GM23338 (cell line): ENCODE results near the gene KRTAP5-2. TPM values are rescaled to one million over a fixed set of nuclear protein-coding genes. Genes with fewer than 3 reads are reported as not detected.

ENCODE experiments used
- ATAC-seq: fragments of 200-7000 bp; cut with Tn5 transposase; 3 replicates; pipeline ENCODE4 v1.9.1; 2020
- DNase-seq: peaks from one replicate; pipeline ENCODE4 v3.0.0-alpha.2; 2015; ENCODE audit warnings: low spot score
- H2AFZ ChIP-seq: fragments of 200-600 bp; sonication (generic); 2 replicates; pipeline ENCODE4 v1.8.0; 2016; ENCODE audit warnings: antibody characterized with exemption, mild to moderate bottlenecking, moderate library complexity
- H3F3A ChIP-seq: fragments of 200-600 bp; sonication (generic); replicated peaks from 2 replicates; pipeline ENCODE4 v1.8.0; 2017; ENCODE audit warnings: antibody characterized with exemption, mixed run types, low read depth
- H3K27ac ChIP-seq: fragments of 200-600 bp; sonication (generic); 2 replicates; pipeline ENCODE4 v1.6.1; 2016; ENCODE audit warnings: low read depth
- H3K27me3 ChIP-seq: fragments of 200-600 bp; sonication (generic); 2 replicates; pipeline ENCODE4 v1.8.0; 2016; ENCODE audit warnings: mild to moderate bottlenecking, mixed run types, moderate library complexity; ENCODE audit not compliant: insufficient read depth
- H3K36me3 ChIP-seq: fragments of 200-600 bp; sonication (generic); 2 replicates; pipeline ENCODE4 v1.8.0; 2016; ENCODE audit warnings: mild to moderate bottlenecking; ENCODE audit not compliant: insufficient read depth
- H3K4me1 ChIP-seq: fragments of 200-600 bp; sonication (generic); 2 replicates; pipeline ENCODE4 v1.8.0; 2016; ENCODE audit warnings: mild to moderate bottlenecking, moderate library complexity; ENCODE audit not compliant: insufficient read depth
- H3K4me2 ChIP-seq: fragments of 200-600 bp; sonication (generic); 2 replicates; pipeline ENCODE4 v1.7.1; 2017; ENCODE audit warnings: mixed run types
- H3K4me3 ChIP-seq: fragments of 200-600 bp; sonication (generic); 2 replicates; pipeline ENCODE4 v1.6.1; 2016; ENCODE audit warnings: mixed run types
- H3K79me2 ChIP-seq: fragments of 200-600 bp; sonication (generic); replicated peaks from 2 replicates; pipeline ENCODE4 v1.8.0; 2017; ENCODE audit warnings: mild to moderate bottlenecking; ENCODE audit not compliant: insufficient read depth
- H3K9me2 ChIP-seq: fragments of 200-600 bp; sonication (generic); 2 replicates; pipeline ENCODE4 v1.8.0; 2017; ENCODE audit not compliant: insufficient read depth
- H4K20me1 ChIP-seq: fragments of 200-600 bp; sonication (generic); replicated peaks from 2 replicates; pipeline ENCODE4 v1.8.0; 2017; ENCODE audit warnings: mild to moderate bottlenecking; ENCODE audit not compliant: insufficient read depth
- H3K27ac Mint-ChIP-seq: 2 replicates; pipeline ENCODE4 v1.8.0; 2020; ENCODE audit warnings: inconsistent platforms, mild to moderate bottlenecking, moderate library complexity, mixed read lengths
- H3K27me3 Mint-ChIP-seq: 3 replicates; pipeline ENCODE4 v1.8.0; 2022; ENCODE audit warnings: low read depth, mild to moderate bottlenecking, moderate library complexity, mixed read lengths, inconsistent platforms; ENCODE audit not compliant: insufficient read depth, poor library complexity
- H3K36me3 Mint-ChIP-seq: 3 replicates; pipeline ENCODE4 v1.8.0; 2021; ENCODE audit warnings: low read depth, mild to moderate bottlenecking, inconsistent platforms, moderate library complexity, mixed read lengths
- H3K4me1 Mint-ChIP-seq: 3 replicates; pipeline ENCODE4 v1.8.0; 2020; ENCODE audit warnings: mild to moderate bottlenecking, inconsistent platforms, mixed read lengths
- H3K4me3 Mint-ChIP-seq: 3 replicates; pipeline ENCODE4 v1.8.0; 2021; ENCODE audit warnings: moderate library complexity, mild to moderate bottlenecking, inconsistent platforms, mixed read lengths
- H3K9me3 Mint-ChIP-seq: 3 replicates; pipeline ENCODE4 v1.8.0; 2020; ENCODE audit warnings: moderate library complexity, mild to moderate bottlenecking, inconsistent platforms, mixed read lengths
- CREB1 ChIP-seq: fragments of 250-450 bp; sonication (Bioruptor Pico); IDR thresholded peaks from 2 replicates; pipeline ENCODE4 v1.5.0; 2020; ENCODE audit warnings: low read depth, mild to moderate bottlenecking, moderate library complexity
- EZH2 ChIP-seq: fragments of 200-600 bp; sonication (generic); IDR thresholded peaks from one replicate; pipeline ENCODE4 v1.8.0; 2017; ENCODE audit warnings: antibody characterized with exemption, mild to moderate bottlenecking, low read depth; ENCODE audit not compliant: unreplicated experiment
- EZH2phosphoT487 ChIP-seq: fragments of 200-600 bp; sonication (generic); IDR thresholded peaks from one replicate; pipeline ENCODE4 v1.8.1; 2018; ENCODE audit warnings: antibody characterized with exemption; ENCODE audit not compliant: unreplicated experiment
- NANOG ChIP-seq: IDR thresholded peaks from 2 replicates; pipeline ENCODE4 v1.6.1; 2016; ENCODE audit warnings: antibody characterized with exemption, borderline replicate concordance
- POLR2AphosphoS5 ChIP-seq: IDR thresholded peaks from 2 replicates; pipeline ENCODE4 v1.6.1; 2016; ENCODE audit warnings: antibody characterized with exemption, low read depth
- STAT1 ChIP-seq: IDR thresholded peaks from one replicate; pipeline ENCODE4 v1.6.1; 2016; ENCODE audit warnings: antibody characterized with exemption; ENCODE audit not compliant: unreplicated experiment
- ZNF331 ChIP-seq: fragments of 250-450 bp; sonication (Bioruptor Pico); IDR thresholded peaks from 2 replicates; pipeline ENCODE4 v1.5.0; 2020; ENCODE audit warnings: low read depth, mild to moderate bottlenecking, moderate library complexity
- ZNF462 ChIP-seq: fragments of 250-450 bp; sonication (Bioruptor Pico); IDR thresholded peaks from 2 replicates; pipeline ENCODE4 v1.5.0; 2020; ENCODE audit warnings: mild to moderate bottlenecking, moderate library complexity
- polyA plus RNA-seq: library from polyadenylated mRNA; unstranded; fragments of >200 nt; fragmentation: Nextera tagmentation; extraction: Ambion mirVana; gene quantifications from 2 replicates; pipeline ENCODE4 v1.2.1, GENCODE V29; 2016
- total RNA-seq: library from RNA; depleted of rRNA; stranded (reverse); fragments of >200 nt; shearing (Covaris generic); gene quantifications from 2 replicates; pipeline ENCODE4 v1.2.3, GENCODE V29; 2014
- TF ChIP-seq, protein P1 (sequence below): IDR thresholded peaks from one replicate; pipeline ENCODE4 v1.6.1; 2018; ENCODE audit warnings: antibody characterized with exemption; ENCODE audit not compliant: unreplicated experiment

KRTAP5-2 gene
- total and polyA plus RNA-seq, 2 experiments from 2014 or later = not detected

GRCh38 chr11:1630271-1630670, 32.2 kb upstream of the KRTAP5-2 start:
- Histone ChIP-seq H3K4me3 (no peak overlapping the region), H3K36me3 (no peaks in the 10 kb centered on the region), H3K27ac (no peak overlapping the region), H3K27me3 (no peaks in the 10 kb centered on the region), H3F3A (no peaks in the 10 kb centered on the region), H3K4me1 (peaks cover 3% of the 10 kb centered on the region; the same call in 1 of the 2 replicates), H3K4me2 (no peak overlapping the region), H4K20me1 (no peaks in the 10 kb centered on the region), H2AFZ (no peak overlapping the region), H3K9me2 (no peaks in the 10 kb centered on the region), H3K79me2 (no peaks in the 10 kb centered on the region)
- TF ChIP-seq EZH2phosphoT487 (no peak), ZNF462 (CRISPR knock-in tag) (no peak), CREB1 (no peak), STAT1 (no peak), NANOG (no peak), EZH2 (no peak), POLR2AphosphoS5 (no peak), ZNF331 (CRISPR knock-in tag) (no peak)
- TF ChIP-seq, protein P1, sequence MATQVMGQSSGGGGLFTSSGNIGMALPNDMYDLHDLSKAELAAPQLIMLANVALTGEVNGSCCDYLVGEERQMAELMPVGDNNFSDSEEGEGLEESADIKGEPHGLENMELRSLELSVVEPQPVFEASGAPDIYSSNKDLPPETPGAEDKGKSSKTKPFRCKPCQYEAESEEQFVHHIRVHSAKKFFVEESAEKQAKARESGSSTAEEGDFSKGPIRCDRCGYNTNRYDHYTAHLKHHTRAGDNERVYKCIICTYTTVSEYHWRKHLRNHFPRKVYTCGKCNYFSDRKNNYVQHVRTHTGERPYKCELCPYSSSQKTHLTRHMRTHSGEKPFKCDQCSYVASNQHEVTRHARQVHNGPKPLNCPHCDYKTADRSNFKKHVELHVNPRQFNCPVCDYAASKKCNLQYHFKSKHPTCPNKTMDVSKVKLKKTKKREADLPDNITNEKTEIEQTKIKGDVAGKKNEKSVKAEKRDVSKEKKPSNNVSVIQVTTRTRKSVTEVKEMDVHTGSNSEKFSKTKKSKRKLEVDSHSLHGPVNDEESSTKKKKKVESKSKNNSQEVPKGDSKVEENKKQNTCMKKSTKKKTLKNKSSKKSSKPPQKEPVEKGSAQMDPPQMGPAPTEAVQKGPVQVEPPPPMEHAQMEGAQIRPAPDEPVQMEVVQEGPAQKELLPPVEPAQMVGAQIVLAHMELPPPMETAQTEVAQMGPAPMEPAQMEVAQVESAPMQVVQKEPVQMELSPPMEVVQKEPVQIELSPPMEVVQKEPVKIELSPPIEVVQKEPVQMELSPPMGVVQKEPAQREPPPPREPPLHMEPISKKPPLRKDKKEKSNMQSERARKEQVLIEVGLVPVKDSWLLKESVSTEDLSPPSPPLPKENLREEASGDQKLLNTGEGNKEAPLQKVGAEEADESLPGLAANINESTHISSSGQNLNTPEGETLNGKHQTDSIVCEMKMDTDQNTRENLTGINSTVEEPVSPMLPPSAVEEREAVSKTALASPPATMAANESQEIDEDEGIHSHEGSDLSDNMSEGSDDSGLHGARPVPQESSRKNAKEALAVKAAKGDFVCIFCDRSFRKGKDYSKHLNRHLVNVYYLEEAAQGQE = no peak
- DNase-seq (no peak), ATAC-seq (no peak)
- H3K36me3 Mint-ChIP-seq = no peaks in the 10 kb centered on the region; the same call in 2 of the 3 replicates
- no peak overlapping the region for H3K4me3 Mint-ChIP-seq
- H3K27me3 Mint-ChIP-seq = peaks cover 22% of the 10 kb centered on the region
- no peak overlapping the region for H3K27ac Mint-ChIP-seq
- H3K9me3 Mint-ChIP-seq = no peaks in the 10 kb centered on the region
- peaks cover 4% of the 10 kb centered on the region; the same call in 1 of the 3 replicates for H3K4me1 Mint-ChIP-seq
